Stimulated activated CD8-positive, alpha-beta memory T cell treated with anti-CD3 and anti-CD28 coated beads, Interleukin-15, amount 100 ng/mL, for 4 hours (primary cell): ENCODE data around the gene PPP1R12B.

Experiments
- DNase-seq, 2 donors: peaks; one replicate each; pipeline ENCODE4 v3.0.0-alpha.2; 2020; ENCODE audit warnings: low read depth in 2 of 2

Gene PPP1R12B, protein sequence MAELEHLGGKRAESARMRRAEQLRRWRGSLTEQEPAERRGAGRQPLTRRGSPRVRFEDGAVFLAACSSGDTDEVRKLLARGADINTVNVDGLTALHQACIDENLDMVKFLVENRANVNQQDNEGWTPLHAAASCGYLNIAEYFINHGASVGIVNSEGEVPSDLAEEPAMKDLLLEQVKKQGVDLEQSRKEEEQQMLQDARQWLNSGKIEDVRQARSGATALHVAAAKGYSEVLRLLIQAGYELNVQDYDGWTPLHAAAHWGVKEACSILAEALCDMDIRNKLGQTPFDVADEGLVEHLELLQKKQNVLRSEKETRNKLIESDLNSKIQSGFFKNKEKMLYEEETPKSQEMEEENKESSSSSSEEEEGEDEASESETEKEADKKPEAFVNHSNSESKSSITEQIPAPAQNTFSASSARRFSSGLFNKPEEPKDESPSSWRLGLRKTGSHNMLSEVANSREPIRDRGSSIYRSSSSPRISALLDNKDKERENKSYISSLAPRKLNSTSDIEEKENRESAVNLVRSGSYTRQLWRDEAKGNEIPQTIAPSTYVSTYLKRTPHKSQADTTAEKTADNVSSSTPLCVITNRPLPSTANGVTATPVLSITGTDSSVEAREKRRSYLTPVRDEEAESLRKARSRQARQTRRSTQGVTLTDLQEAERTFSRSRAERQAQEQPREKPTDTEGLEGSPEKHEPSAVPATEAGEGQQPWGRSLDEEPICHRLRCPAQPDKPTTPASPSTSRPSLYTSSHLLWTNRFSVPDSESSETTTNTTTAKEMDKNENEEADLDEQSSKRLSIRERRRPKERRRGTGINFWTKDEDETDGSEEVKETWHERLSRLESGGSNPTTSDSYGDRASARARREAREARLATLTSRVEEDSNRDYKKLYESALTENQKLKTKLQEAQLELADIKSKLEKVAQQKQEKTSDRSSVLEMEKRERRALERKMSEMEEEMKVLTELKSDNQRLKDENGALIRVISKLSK

DNA sequence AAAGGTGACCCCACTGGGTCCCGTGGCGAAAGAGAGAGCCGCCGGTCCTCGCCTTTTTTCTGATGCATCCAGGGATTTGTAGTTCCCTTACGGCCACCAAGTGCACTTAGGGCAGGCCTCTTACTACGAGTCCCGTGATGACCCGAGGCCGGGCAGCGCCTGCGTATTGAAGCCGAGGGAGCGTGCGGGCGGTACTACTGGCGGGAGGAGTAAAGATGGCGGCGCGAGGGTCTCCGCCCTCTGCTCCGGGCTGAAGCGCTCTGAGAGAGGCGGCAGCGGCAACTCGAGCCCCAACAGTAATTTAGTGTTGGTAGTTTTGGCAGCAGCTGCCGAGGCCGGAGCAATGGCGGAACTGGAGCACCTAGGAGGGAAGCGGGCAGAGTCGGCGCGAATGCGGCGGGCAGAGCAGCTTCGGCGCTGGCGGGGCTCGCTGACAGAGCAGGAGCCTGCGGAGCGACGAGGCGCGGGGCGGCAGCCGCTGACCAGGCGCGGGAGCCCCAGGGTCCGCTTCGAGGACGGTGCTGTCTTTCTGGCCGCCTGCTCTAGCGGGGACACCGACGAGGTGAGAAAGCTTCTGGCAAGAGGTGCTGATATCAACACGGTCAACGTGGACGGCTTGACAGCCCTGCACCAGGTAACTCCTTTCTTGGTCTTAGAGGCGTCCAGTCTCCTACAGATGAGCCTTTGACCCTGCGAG lies at the start of gene PPP1R12B:
Gene PPP1R12B (plus strand): TSS at position 191 of the 697 bp plus-strand sequence. CDS start 153 bp downstream, at position 344.
- peak; percentile 88 to 94 for DNase-seq

DNA sequence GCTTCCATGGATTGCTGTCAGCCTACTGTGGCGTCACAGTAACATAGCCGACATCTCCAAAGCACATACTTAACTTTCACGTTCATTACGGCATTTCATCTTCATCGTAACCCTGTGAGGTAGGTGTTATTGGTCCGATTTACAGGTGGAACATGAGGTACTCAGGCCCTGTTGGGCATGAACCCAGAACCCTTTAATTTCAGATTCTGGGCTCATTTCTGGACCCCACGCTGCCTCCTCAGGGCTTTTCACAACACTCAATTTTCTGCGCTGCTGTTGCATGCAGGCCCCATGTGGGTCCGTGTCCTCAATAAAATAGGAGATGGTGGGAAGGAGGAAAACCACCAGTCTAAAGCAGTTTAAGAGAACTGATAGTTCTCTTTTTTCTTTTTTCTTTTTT lies 46.3 kb upstream of the PPP1R12B start:
- DNase-seq, result no peak

DNA sequence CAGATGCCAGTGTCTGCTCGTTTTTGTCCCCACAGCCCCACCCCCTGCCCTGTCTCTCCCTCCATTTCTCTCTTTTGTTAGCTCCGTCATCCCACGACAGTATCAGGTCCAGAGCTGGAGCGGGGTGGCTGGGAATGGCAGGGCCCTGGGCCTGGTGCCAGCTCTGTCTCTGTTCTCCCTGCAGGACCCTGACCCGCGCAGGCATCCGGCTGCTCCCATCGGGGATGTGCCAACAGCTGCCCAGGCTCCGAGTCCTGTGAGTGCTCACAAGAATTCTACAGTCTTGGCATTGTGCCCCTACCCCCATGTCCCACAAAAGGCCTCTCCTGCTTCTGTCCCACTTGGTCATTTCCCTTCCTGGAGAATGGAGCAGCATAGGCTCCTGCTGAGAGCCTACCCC lies 44.1 kb upstream of the PPP1R12B start:
- no peak for DNase-seq

DNA sequence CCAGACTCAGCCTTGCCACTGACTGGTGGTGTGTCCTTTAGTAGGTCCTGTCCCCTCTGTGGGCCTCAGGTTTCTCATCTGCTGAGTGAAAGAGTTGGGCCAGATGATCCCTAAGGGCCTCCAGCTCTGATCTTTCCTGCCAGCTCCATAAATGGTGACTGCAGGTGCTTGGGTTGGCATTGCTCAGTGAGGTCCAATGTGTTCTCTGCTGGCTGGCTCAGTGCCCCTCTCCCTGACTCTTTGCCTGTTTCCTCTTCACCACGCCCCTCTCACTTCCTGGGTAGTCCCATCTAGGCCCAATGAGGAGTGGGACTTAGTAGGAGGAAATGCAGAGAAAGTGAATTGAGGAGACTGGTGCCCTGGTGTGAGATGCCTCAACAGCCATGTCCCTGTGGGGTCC lies 43.3 kb upstream of the PPP1R12B start:
- no peak for DNase-seq

DNA sequence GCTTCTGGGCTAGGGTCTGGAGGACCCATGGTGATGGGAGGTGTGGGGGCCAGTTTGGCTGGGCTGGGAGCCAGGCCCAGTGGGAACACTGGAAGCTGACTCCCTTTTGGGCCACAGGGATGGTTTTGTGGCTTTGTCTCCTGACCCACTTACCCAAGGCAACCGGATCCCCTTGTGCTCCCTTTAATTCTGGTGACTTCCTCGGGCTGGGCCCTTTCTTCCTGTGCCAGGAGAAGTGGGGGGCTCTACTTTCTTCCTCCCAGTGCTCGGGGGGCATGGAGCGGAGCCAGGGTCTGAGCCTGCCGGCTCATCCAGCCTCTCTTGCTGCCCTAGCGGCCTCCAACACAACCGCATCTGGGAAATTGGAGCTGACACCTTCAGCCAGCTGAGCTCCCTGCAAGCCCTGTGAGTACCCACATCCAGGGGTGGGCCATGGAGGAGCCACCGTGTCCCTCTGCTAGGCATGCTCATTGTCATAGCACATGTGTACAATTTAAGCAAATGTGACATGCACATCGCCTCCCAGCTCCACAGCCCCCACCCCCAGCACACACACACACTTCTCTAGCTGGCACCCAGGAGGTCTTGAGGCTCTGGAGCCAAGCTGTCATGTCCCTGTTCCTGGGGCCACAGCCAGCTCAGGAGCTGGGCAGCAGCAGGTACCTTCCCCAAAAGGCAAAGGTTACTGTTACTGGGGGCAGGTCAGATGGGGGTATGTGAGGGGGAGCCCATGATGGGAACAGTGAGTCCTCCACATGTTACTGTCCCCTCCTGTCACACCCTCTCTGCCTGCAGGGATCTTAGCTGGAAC lies 41.8 kb upstream of the PPP1R12B start:
- DNase-seq, result no peak

DNA sequence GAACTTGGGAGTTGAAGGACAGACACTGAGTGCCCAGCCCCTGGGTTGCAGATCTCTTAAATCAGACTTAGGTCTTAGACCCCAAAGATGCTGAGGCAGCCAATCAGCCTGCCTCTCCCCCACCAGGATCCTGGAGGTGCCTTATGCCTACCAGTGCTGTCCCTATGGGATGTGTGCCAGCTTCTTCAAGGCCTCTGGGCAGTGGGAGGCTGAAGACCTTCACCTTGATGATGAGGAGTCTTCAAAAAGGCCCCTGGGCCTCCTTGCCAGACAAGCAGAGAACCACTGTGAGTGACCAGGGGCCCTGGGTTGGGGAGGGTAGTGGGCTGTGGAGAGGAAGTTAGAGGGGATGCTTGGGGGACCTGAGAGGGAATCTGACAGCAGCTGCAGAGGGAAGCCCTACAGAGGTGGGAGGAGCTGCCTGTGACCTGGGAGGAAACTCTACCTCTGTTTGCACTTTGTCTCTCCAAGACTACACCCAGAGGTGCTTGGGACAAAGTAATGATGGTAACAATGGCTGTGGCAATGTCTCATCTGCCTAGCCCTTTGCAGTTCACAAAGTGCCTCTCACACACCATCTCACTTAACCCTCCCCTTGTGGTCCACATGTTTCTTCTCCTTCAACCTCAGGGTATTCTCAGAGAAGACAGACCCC lies 38.3 kb upstream of the PPP1R12B start:
- DNase-seq, result no peak

DNA sequence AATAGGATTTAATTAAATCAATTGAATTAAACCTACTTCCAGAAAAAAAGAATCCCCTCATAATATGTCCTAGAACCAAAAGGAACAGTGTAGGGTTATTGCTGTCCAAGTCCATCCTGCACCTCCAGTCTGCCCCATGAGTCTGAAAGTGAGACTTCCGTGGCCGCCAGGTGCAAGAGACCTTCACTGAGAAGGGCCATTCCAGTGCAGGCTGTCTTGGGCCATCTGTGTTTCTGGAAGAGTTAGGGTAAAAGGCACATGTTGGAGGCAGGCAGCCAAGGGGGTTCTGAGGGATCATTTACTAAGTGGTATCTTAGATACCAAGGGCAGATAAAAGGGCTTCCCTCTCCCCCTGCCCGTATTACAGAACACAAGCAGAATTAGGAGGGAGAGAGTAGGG lies 37.8 kb upstream of the PPP1R12B start:
- DNase-seq, result no peak

DNA sequence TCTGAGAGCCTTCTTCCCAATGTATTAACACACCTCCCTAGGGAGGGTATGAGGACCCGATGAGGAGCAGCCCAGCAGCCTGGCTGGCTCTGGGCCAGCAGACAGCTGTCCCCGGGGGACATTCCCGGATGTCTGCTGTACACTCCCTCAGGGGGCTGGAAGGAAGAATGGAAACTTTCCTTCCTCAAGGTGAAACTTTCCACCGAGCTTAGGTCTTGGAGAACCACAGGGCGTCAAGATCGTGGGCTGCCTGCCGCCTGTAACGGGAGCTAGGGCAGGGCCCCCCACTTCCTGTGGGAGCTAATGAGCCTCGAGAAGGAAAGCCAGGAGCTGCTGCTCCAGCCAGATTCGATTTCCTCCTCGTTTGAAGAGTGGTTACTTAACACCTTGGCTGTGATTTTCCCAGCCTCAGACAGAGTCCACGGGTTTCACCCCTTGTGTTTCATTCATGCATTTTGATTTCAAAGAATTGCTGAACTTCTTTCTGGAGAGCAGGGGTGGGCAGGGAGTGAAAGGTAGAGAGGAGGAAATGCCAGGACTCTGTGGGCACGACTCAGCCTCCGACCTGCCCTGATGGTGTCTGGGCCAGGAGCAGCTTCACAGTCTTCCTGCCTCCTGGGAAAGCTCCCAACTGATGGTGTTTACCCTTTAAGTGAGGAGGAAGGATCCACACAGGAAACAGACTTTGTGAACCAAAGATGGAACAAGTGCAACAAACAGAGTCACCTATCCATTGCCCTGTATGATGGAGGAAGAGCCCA lies 36.4 kb upstream of the PPP1R12B start:
- no peak for DNase-seq

DNA sequence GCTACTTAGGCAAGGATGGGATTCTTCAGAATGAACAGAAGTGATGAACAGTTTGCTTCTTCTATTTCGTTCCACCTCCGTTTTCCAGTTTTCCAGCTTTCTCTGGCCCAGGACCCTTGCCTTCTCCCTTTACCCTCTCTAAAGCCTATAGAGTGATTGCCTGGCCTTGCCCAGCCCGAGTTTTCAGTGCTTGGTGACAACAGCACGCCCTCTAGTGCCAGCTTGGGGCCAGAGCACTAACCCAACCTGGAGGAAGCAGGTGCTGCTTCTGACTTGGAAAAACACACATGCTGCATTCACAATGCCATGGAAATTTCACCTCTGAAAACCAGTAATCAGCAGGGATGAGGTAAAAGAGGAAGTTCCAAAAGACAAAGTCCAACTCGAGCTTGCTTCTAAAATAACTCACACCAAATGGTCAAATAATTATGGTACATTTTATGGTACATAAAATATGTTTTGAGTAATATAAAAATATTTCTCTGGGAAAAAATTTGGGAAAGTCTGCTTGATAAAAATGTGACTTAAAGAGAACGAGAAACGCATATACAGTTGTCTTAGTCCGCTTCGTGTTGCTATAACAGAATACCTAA lies 32.8 kb upstream of the PPP1R12B start:
- DNase-seq, result peak; percentile 23 to 41

DNA sequence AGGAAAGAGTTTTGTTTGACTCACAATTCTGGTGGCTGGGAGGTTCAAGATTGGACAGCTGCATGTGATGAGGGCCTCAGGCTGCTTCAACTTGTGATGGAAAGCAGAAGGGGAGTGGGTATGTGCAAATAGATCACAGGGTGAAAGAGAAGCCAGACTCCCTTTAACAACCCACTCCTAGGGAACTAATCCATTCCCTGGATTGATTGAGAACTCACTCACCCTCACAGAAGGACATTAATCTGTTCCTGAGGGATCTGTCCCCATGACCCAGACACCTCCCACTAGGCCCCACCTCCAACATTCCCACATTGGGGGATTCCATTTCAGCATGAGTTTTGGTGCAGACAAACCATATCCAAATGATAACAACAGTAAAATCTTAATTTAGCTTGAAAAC lies 32.3 kb upstream of the PPP1R12B start:
- no peak for DNase-seq

DNA sequence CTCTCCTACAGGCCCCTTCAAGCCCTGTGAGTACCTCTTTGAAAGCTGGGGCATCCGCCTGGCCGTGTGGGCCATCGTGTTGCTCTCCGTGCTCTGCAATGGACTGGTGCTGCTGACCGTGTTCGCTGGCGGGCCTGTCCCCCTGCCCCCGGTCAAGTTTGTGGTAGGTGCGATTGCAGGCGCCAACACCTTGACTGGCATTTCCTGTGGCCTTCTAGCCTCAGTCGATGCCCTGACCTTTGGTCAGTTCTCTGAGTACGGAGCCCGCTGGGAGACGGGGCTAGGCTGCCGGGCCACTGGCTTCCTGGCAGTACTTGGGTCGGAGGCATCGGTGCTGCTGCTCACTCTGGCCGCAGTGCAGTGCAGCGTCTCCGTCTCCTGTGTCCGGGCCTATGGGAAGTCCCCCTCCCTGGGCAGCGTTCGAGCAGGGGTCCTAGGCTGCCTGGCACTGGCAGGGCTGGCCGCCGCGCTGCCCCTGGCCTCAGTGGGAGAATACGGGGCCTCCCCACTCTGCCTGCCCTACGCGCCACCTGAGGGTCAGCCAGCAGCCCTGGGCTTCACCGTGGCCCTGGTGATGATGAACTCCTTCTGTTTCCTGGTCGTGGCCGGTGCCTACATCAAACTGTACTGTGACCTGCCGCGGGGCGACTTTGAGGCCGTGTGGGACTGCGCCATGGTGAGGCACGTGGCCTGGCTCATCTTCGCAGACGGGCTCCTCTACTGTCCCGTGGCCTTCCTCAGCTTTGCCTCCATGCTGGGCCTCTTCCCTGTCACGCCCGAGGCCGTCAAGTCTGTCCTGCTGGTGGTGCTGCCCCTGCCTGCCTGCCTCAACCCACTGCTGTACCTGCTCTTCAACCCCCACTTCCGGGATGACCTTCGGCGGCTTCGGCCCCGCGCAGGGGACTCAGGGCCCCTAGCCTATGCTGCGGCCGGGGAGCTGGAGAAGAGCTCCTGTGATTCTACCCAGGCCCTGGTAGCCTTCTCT lies 30.3 kb upstream of the PPP1R12B start:
- DNase-seq, result no peak

DNA sequence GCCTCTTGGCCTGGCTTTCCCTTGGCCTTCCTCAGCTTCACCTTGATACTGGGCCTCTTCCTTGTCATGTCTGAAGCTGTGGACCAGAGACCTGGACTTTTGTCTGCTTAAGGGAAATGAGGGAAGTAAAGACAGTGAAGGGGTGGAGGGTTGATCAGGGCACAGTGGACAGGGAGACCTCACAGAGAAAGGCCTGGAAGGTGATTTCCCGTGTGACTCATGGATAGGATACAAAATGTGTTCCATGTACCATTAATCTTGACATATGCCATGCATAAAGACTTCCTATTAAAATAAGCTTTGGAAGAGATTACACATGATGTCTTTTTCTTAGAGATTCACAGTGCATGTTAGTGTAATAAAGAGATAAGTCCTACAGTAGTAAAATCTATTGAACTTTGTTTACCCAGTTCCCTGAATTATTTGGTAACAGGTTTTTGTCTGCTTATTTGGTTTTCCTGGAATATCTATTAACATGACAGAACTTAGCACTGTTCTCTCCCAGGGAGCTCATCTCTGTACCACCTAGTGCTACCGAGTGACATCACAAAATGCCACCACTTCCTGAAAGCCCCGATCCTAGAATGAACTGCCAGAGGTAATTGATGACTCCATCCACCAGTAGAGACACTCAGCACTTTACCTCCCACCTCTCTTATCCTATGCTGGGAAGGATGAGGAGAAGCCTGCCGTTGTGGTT lies 29.0 kb upstream of the PPP1R12B start:
- DNase-seq, result no peak

DNA sequence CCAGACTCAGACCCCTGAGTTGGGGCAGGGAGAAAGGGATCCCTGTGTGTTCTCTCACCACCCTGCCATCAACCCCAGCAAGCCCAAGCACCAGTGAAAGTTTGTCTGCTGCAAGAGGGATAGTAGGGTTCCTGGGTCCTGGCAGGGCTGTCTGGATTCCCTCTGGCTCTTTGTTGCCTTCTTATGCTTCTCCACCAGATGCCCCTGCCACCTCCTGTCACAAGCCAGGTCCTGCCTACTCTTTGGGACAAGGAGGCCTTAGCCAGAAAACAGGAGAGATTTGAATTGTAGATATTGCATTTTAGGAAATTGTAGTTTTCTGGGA lies 28.5 kb upstream of the PPP1R12B start:
- DNase-seq, result no peak

DNA sequence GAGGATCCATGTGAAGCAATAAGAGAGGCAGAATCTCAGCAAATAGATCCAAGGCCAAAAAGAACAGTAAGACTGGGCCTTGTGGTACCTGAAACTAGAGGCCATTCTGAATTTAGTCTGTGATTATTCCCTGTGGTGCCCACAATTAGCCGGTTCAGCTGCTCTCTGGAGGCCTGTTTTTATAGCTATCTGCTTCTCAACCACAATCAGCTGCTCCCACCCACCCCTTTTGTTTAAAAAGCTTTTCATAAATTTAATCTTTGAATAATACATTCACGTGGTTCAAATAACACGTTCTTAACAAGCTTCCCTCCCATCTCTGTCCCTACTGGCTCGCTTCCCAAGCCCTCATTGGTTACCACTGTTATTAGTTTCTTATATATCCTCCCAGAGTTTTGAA lies 24.8 kb upstream of the PPP1R12B start:
- DNase-seq, result no peak

DNA sequence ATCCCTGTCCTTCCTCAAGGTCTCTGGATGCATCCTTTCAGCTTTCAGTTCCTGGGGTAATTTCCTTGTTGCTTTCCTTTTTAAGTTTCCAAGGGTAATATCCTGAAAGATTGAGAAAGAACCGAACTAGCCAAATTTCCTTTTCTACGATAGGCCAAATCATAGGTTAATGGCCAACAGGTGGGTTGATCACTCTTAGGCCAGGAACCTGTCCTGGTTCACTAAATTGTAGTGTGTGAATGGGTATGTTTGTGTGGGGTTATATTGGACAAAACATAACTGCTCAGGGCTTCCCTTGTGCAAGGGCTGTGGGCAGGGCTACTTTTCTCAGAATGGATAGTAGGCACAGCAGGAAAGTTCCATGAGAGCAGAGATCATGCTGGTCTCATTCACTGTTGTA lies 23.9 kb upstream of the PPP1R12B start:
- DNase-seq, result no peak

DNA sequence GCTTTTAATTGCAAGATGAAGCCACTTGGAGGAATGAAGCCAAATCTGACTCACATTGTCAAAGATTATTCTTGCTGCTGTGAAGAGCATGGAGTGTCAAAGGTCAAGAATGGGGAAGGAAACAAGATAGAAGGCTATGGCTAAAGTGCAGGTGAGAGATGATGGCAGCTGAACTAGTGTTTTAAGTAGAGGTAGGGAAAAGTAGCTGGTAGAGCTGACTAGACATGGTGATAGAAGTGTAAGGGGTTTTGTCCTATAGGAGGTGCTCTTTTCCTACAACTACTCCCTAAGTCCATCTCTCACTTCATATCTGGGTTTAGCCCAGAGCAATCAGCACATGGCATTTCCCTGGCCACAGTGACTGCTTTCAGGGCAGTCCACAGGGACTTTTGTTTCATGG lies 18.6 kb upstream of the PPP1R12B start:
- no peak for DNase-seq

DNA sequence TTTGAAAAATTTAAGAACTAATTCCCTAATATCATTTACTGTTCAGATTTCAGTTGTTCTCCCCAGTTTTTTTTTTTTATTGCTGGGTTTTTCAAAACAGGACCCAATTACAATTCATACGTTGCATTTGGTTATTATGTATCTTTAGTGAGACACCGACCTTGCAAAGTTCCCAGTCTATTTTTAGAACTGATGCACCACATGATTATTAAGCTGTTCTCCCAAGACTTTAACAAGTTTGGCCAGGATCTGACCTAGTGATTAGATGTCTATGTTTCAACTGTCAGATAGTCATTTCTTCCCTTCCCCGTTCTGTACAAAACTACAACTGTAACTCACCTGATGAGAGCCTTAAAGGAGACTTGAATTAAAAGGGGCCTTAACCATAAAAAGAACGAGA lies 14.6 kb upstream of the PPP1R12B start:
- DNase-seq, result no peak
